HEK293 (cell line): ENCODE measurements around the gene UBXN1.
A peak's percentile ranks its signal among the peaks of the same experiment; 100 is the strongest.

Source experiments
- SCRT1 ChIP-seq: fragments of 450-650 bp; formaldehyde crosslinking; IDR thresholded peaks from 2 replicates; pipeline ENCODE4 v1.5.1; 2016; ENCODE audit warnings: missing biosample characterization, missing genetic modification characterization, borderline replicate concordance
- TCF7L2 ChIP-seq: IDR thresholded peaks from 2 replicates; pipeline ENCODE4 v1.6.1; 2011; ENCODE audit warnings: low read depth, mild to moderate bottlenecking, inconsistent platforms, low read length, moderate library complexity, borderline replicate concordance
- ZNF394 ChIP-seq: fragments of 450-650 bp; formaldehyde crosslinking; IDR thresholded peaks from 2 replicates; pipeline ENCODE4 v1.5.1; 2016; ENCODE audit warnings: missing biosample characterization, missing genetic modification characterization, mild to moderate bottlenecking, moderate library complexity, borderline replicate concordance
- ZNF549 ChIP-seq: fragments of 450-650 bp; IDR thresholded peaks from 2 replicates; pipeline ENCODE4 v1.5.1; 2018; ENCODE audit warnings: missing biosample characterization, missing genetic modification characterization, mild to moderate bottlenecking, inconsistent platforms, moderate library complexity
- ZNF580 ChIP-seq: fragments of 450-650 bp; formaldehyde crosslinking; IDR thresholded peaks from 2 replicates; pipeline ENCODE4 v1.5.1; 2016; ENCODE audit warnings: missing biosample characterization, missing genetic modification characterization
- ZNF629 ChIP-seq: fragments of 450-650 bp; formaldehyde crosslinking; IDR thresholded peaks from 2 replicates; pipeline ENCODE4 v1.5.1; 2017; ENCODE audit warnings: missing biosample characterization, missing genetic modification characterization
- TF ChIP-seq, protein P1 (sequence below): fragments of 450-650 bp; formaldehyde crosslinking; IDR thresholded peaks from 2 replicates; pipeline ENCODE4 v1.5.1; 2016; ENCODE audit warnings: missing biosample characterization, missing genetic modification characterization
- TF ChIP-seq, protein P2 (sequence below): fragments of 450-650 bp; formaldehyde crosslinking; IDR thresholded peaks from 2 replicates; pipeline ENCODE4 v1.5.1; 2016; ENCODE audit warnings: missing biosample characterization, missing genetic modification characterization
- TF ChIP-seq, protein P3 (sequence below): fragments of 450-650 bp; formaldehyde crosslinking; IDR thresholded peaks from 2 replicates; pipeline ENCODE4 v1.5.1; 2016; ENCODE audit warnings: missing biosample characterization, missing genetic modification characterization

GRCh38 chr11:62680825-62681240, 2.0 kb upstream of the UBXN1 start:
- TF ChIP-seq, protein P1, sequence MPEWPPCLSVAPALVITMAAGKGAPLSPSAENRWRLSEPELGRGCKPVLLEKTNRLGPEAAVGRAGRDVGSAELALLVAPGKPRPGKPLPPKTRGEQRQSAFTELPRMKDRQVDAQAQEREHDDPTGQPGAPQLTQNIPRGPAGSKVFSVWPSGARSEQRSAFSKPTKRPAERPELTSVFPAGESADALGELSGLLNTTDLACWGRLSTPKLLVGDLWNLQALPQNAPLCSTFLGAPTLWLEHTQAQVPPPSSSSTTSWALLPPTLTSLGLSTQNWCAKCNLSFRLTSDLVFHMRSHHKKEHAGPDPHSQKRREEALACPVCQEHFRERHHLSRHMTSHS (tag by site-specific recombination), result no peak
- TF ChIP-seq TCF7L2 (no peak), SCRT1 (tag by site-specific recombination) (no peak), ZNF629 (tag by site-specific recombination) (no peak), ZNF549 (tag by site-specific recombination) (no peak), ZNF394 (no peak), ZNF580 (no peak)
- TF ChIP-seq, protein P2, sequence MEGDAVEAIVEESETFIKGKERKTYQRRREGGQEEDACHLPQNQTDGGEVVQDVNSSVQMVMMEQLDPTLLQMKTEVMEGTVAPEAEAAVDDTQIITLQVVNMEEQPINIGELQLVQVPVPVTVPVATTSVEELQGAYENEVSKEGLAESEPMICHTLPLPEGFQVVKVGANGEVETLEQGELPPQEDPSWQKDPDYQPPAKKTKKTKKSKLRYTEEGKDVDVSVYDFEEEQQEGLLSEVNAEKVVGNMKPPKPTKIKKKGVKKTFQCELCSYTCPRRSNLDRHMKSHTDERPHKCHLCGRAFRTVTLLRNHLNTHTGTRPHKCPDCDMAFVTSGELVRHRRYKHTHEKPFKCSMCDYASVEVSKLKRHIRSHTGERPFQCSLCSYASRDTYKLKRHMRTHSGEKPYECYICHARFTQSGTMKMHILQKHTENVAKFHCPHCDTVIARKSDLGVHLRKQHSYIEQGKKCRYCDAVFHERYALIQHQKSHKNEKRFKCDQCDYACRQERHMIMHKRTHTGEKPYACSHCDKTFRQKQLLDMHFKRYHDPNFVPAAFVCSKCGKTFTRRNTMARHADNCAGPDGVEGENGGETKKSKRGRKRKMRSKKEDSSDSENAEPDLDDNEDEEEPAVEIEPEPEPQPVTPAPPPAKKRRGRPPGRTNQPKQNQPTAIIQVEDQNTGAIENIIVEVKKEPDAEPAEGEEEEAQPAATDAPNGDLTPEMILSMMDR, result peak; percentile 28; the same call in 1 of the 2 replicates
- TF ChIP-seq, protein P3, sequence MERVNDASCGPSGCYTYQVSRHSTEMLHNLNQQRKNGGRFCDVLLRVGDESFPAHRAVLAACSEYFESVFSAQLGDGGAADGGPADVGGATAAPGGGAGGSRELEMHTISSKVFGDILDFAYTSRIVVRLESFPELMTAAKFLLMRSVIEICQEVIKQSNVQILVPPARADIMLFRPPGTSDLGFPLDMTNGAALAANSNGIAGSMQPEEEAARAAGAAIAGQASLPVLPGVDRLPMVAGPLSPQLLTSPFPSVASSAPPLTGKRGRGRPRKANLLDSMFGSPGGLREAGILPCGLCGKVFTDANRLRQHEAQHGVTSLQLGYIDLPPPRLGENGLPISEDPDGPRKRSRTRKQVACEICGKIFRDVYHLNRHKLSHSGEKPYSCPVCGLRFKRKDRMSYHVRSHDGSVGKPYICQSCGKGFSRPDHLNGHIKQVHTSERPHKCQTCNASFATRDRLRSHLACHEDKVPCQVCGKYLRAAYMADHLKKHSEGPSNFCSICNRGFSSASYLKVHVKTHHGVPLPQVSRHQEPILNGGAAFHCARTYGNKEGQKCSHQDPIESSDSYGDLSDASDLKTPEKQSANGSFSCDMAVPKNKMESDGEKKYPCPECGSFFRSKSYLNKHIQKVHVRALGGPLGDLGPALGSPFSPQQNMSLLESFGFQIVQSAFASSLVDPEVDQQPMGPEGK (tag by site-specific recombination), result no peak
